GM11168 (cell line): ENCODE results near the gene TAF6.

ENCODE experiments used
- in situ Hi-C: fragments of 300-500 bp; cut with MboI; formaldehyde crosslinking; loops from one replicate; pipeline ENCODE4 v1.12.0; 2022; ENCODE audit warnings: low sequenced_read_pairs; ENCODE audit not compliant: unreplicated experiment

The TAF6 gene

GRCh38 chr7:100124301-100125230 is 5.4 kb upstream of the TAF6 start:
- in situ Hi-C loops, result no loop called here

- in situ Hi-C loops, result no loop called here
Observed at GRCh38 chr7:100122568-100122967, 3.4 kb upstream of the TAF6 start.

GRCh38 chr7:100122067-100122466 is 2.9 kb upstream of the TAF6 start:
- in situ Hi-C loops, result no loop called here

GRCh38 chr7:100120733-100121036 is 1.5 kb upstream of the TAF6 start:
- in situ Hi-C loops, result no loop called here

GRCh38 chr7:100119970-100120732 is 993 bp upstream of the TAF6 start:
- in situ Hi-C loops, result no loop called here

- in situ Hi-C loops, result no loop called here
Observed at GRCh38 chr7:100118388-100119071, 628 bp downstream of the TAF6 start.

GRCh38 chr7:100115026-100115425 is 4.1 kb downstream of the TAF6 start:
- in situ Hi-C loops, result no loop called here

- in situ Hi-C loops, result no loop called here
Observed at GRCh38 chr7:100111914-100112313, 7.2 kb downstream of the TAF6 start.

- in situ Hi-C loops, result no loop called here
Observed at GRCh38 chr7:100111156-100111555, 8.0 kb downstream of the TAF6 start.

GRCh38 chr7:100109521-100110163 is 9.5 kb downstream of the TAF6 start:
- in situ Hi-C loops, result no loop called here

GRCh38 chr7:100107890-100108289 is 11.3 kb downstream of the TAF6 start:
- in situ Hi-C loops, result no loop called here

GRCh38 chr7:100107125-100107737 is 11.9 kb downstream of the TAF6 start:
- in situ Hi-C loops, result no loop called here

GRCh38 chr7:100106633-100107032 is 12.5 kb downstream of the TAF6 start:
- in situ Hi-C loops, result no loop called here

GRCh38 chr7:100105534-100105933 is 13.6 kb downstream of the TAF6 start:
- in situ Hi-C loops, result no loop called here

- in situ Hi-C loops, result no loop called here
Observed at GRCh38 chr7:100102950-100103840, 16.0 kb downstream of the TAF6 start.

GRCh38 chr7:100101016-100101862 is 17.9 kb downstream of the TAF6 start, which contains the start of the genes AP4M1 and MCM7:
AP4M1 (plus strand) TSS chr7:100101643; CDS start chr7:100101715, 72 bp downstream.
MCM7 (minus strand) TSS chr7:100101397; CDS start chr7:100101294, 103 bp downstream.
- in situ Hi-C loops, result no loop called here

- in situ Hi-C loops, result no loop called here
Observed at GRCh38 chr7:100100420-100101015, 18.6 kb downstream of the TAF6 start.

GRCh38 chr7:100099452-100099851 is 19.7 kb downstream of the TAF6 start:
- in situ Hi-C loops, result no loop called here
